Lung (tissue), 12 donors: Measurements from ENCODE around the gene MOGAT1. TPM values are rescaled to one million over a fixed set of nuclear protein-coding genes. Genes with fewer than 3 reads are reported as not detected.
"Not testable (repeated sequence)": the region's sequence is repeated elsewhere in the genome, so short reads cannot be mapped to it uniquely, and the experiment has no call there.

Experiments
- ATAC-seq: fragments of 200-7000 bp; cut with Tn5 transposase; one replicate; pipeline ENCODE4 v1.9.1; 2020; ENCODE audit warnings: moderate number of reproducible peaks; ENCODE audit not compliant: insufficient read depth, low FRiP score
- DNase-seq, 3 donors: peaks; one replicate each; pipeline ENCODE4 v3.0.0-alpha.2; 2013 to 2017
- H3K27ac ChIP-seq, 2 donors: one replicate each; pipeline ENCODE4 v1.5.1; 2013; ENCODE audit warnings: mild to moderate bottlenecking in 2 of 2, moderate library complexity in 2 of 2, control low read depth in 1 of 2, inconsistent platforms in 1 of 2, low read depth in 1 of 2, low read length in 1 of 2
- H3K27me3 ChIP-seq, 3 donors: one replicate each; pipeline ENCODE4 v1.5.1; 2013; ENCODE audit warnings: low read length in 2 of 3; ENCODE audit not compliant: control insufficient read depth in 3 of 3, insufficient read depth in 3 of 3
- H3K36me3 ChIP-seq, 4 donors: one replicate each; pipeline ENCODE4 v1.5.1; 2013; ENCODE audit warnings: low read length in 4 of 4, mild to moderate bottlenecking in 1 of 4, moderate library complexity in 1 of 4; ENCODE audit not compliant: control insufficient read depth in 4 of 4, insufficient read depth in 4 of 4
- H3K4me1 ChIP-seq, 5 donors: one replicate each; pipeline ENCODE4 v1.5.1; 2013; ENCODE audit warnings: low read length in 5 of 5, mild to moderate bottlenecking in 2 of 5, moderate library complexity in 1 of 5; ENCODE audit not compliant: control insufficient read depth in 5 of 5, insufficient read depth in 5 of 5
- H3K4me3 ChIP-seq: one replicate; pipeline ENCODE4 v1.5.1; 2013; ENCODE audit warnings: mild to moderate bottlenecking, control low read depth, moderate library complexity
- H3K9ac ChIP-seq, 2 donors: one replicate each; pipeline ENCODE4 v1.5.1; 2013; ENCODE audit warnings: low read length in 2 of 2, control low read depth in 1 of 2; ENCODE audit not compliant: insufficient read depth in 1 of 2
- H3K9me3 ChIP-seq, 4 donors: one replicate each; pipeline ENCODE4 v1.5.1; 2013; ENCODE audit warnings: low read length in 3 of 4, mild to moderate bottlenecking in 1 of 4, moderate library complexity in 1 of 4; ENCODE audit not compliant: control insufficient read depth in 4 of 4, insufficient read depth in 3 of 4
- CTCF ChIP-seq: IDR thresholded peaks from 2 replicates; pipeline ENCODE4 v1.5.1; 2012; ENCODE audit warnings: mild to moderate bottlenecking; ENCODE audit errors: control extremely low read depth, extremely low read depth
- WGBS, 2 donors: extraction: QIAGEN DNeasy Blood & Tissue Kit; methylation state at CpG; one replicate each; pipeline ENCODE4 v1.1.7; 2013; 5-methylcytosine and 5-hydroxymethylcytosine counted together
- polyA plus RNA-seq, 2 donors: library from polyadenylated mRNA; stranded (reverse); fragments of 200-250 nt; gene quantifications; one replicate each; pipeline ENCODE4 v1.2.1, GENCODE V29; 2013
- total RNA-seq, 2 donors: library from RNA; depleted of rRNA in 1 of 2; stranded (reverse); fragments of >200 nt in 1 of 2; gene quantifications; one replicate each; pipeline ENCODE4 v1.2.1, GENCODE V29; 2014 to 2021
- donor health status: control.
- donor health status: control.
- donor health status: Bipolar disorder and iron deficiency.
- donor health status: healthy.
- donor health status: DM: yes; HTN: yes; CAD: no.

MOGAT1 gene
- total and polyA plus RNA-seq, 4 donors: 0.08 to 1.7 (median 0.18) TPM; not detected in 1

GRCh38 chr2:222753251-222753824 is 81.9 kb downstream of the MOGAT1 start:
- Histone ChIP-seq H3K9ac (no peak overlapping the region), H3K4me1 (peaks cover 0 to 11% (median 7%) of the 10 kb centered on the region in 5 donors), H3K36me3 (no peaks in the 10 kb centered on the region), H3K4me3 (no peak overlapping the region), H3K27me3 (no peaks in the 10 kb centered on the region), H3K27ac (peak overlapping the region in 1 of 2 donors; percentile 51), H3K9me3 (no peaks in the 10 kb centered on the region)
- peak; percentile 44 to 69 (median 55) for DNase-seq
- ATAC-seq: no peak
- 62 to 74% methylated on average over 2 of the region's 2 CpGs for whole genome bisulfite sequencing, 2 donors
- TF ChIP-seq CTCF: no peak

- DNase-seq: no peak
- Histone ChIP-seq H3K4me1 (peaks cover 0 to 11% (median 7%) of the 10 kb centered on the region in 5 donors), H3K4me3 (no peak overlapping the region), H3K27me3 (no peaks in the 10 kb centered on the region), H3K27ac (no peak overlapping the region), H3K9me3 (no peaks in the 10 kb centered on the region), H3K9ac (no peak overlapping the region), H3K36me3 (no peaks in the 10 kb centered on the region)
- WGBS, 2 donors: 95 to 100% methylated on average over 1 of the region's 1 CpG
- no peak for TF ChIP-seq CTCF
- no peak for ATAC-seq
These were observed 83.0 kb downstream of the MOGAT1 start for GRCh38 chr2:222754324-222754930.

GRCh38 chr2:222755593-222755992 is 84.1 kb downstream of the MOGAT1 start:
- not testable (repeated sequence) for H3K27me3 ChIP-seq, H3K9me3 ChIP-seq, ATAC-seq, H3K27ac ChIP-seq, H3K4me3 ChIP-seq, H3K9ac ChIP-seq, DNase-seq, H3K36me3 ChIP-seq
- peaks cover 0 to 11% (median 7%) of the 10 kb centered on the region in 5 donors for H3K4me1 ChIP-seq
- 87 to 99% methylated on average over 5 of the region's 5 CpGs for WGBS, 2 donors

- 53 to 76% methylated on average over 3 of the region's 3 CpGs for WGBS, 2 donors
- no peak for ATAC-seq
These were observed 84.9 kb downstream of the MOGAT1 start for GRCh38 chr2:222756362-222756831.

More at GRCh38 chr2:222756362-222756831, 84.9 kb downstream of the MOGAT1 start:
- DNase-seq: no peak
- Histone ChIP-seq H3K4me1 (peaks cover 0 to 11% (median 7%) of the 10 kb centered on the region in 5 donors), H3K27me3 (no peaks in the 10 kb centered on the region), H3K9ac (no peak overlapping the region), H3K27ac (no peak overlapping the region), H3K4me3 (no peak overlapping the region), H3K36me3 (no peaks in the 10 kb centered on the region), H3K9me3 (no peaks in the 10 kb centered on the region)
- TF ChIP-seq CTCF: no peak
